ENCODE measurements around the gene NOS3.

DNA sequence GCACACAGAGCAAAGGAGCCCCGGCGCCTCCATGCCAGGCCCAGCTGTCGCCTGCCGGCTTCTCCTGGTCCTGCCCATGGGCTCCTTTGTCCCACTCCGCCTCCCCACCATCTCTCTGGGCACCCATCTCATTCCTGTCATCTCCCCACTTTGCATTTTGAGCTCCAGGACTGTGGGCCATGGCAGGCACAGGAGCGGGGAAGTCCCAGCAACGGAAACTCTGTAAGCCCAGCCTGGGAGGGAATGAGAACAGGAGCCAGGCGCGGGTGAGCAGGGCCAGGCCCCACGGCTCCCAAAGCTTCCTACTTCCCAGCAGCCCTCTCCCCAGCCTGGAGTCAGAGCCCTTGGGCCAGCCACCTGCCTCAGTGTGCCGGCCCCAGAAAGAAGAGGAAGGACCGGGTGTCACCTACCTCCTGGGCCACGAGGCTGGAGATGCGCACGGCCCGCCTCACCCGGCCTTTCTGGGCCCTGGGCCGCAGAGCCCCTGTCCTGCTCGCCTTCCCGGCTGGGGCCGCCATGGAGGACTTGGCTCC, 35.8 kb upstream of the NOS3 start:
- TF ChIP-seq, protein P1, sequence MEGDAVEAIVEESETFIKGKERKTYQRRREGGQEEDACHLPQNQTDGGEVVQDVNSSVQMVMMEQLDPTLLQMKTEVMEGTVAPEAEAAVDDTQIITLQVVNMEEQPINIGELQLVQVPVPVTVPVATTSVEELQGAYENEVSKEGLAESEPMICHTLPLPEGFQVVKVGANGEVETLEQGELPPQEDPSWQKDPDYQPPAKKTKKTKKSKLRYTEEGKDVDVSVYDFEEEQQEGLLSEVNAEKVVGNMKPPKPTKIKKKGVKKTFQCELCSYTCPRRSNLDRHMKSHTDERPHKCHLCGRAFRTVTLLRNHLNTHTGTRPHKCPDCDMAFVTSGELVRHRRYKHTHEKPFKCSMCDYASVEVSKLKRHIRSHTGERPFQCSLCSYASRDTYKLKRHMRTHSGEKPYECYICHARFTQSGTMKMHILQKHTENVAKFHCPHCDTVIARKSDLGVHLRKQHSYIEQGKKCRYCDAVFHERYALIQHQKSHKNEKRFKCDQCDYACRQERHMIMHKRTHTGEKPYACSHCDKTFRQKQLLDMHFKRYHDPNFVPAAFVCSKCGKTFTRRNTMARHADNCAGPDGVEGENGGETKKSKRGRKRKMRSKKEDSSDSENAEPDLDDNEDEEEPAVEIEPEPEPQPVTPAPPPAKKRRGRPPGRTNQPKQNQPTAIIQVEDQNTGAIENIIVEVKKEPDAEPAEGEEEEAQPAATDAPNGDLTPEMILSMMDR (IDR thresholded peaks at IDR 0.05; ENCODE audit: extremely low read depth in 1 of 2, insufficient read depth in 1 of 2, low read depth in 1 of 2, low read length in 2 of 2) = no peak
- TF ChIP-seq EZH2 (IDR thresholded peaks at IDR 0.05; ENCODE audit: borderline replicate concordance, low read depth, low read length, severe bottlenecking) (no peak), POLR2AphosphoS5 (IDR thresholded peaks at IDR 0.05; ENCODE audit: insufficient read depth, low read depth, low read length) (no peak)
